ENCODE measurements around the gene GNAI2.
"Not testable (repeated sequence)": the region's sequence is repeated elsewhere in the genome, so short reads cannot be mapped to it uniquely, and the experiment has no call there.

GNAI2 gene

DNA sequence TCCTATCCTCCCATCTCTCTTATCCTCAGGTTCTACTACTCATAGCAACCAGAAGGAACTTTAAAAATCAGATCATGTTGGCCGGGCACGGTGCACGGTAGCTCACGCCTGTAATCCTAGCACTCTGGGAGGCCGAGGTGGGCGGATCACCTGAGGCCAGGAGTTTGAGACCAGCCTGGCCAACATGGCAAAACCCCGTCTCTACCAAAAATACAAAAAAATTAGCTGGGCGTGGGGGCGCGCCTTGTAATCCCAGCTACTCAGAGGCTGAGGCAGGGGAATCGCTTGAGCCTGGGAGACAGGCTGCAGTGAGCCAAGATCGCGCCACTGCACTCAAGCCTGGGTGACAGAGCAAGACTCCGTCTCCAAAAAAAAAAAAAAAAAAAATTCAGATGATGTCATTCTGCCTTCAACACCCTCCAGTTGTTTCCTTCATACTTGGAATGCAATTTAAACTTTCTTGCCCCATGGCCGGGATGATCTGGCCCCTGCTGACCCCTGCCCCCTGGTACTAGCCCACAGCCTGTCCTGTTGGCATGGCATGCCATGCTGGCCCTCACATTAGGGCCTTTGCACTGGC is 7.7 kb upstream of the GNAI2 start:
- not testable (repeated sequence) for DNase-seq

- DNase-seq, result no peak
These were observed 6.5 kb upstream of the GNAI2 start for GRCh38 chr3:50229490-50229889.

GRCh38 chr3:50230104-50230793 is 5.8 kb upstream of the GNAI2 start:
- no peak for DNase-seq

GRCh38 chr3:50230794-50231125 is 5.2 kb upstream of the GNAI2 start:
- no peak for DNase-seq

GRCh38 chr3:50231581-50231980 is 4.4 kb upstream of the GNAI2 start:
- no peak for DNase-seq

- DNase-seq, result no peak
These were observed 3.7 kb upstream of the GNAI2 start for GRCh38 chr3:50232303-50232702.

DNA sequence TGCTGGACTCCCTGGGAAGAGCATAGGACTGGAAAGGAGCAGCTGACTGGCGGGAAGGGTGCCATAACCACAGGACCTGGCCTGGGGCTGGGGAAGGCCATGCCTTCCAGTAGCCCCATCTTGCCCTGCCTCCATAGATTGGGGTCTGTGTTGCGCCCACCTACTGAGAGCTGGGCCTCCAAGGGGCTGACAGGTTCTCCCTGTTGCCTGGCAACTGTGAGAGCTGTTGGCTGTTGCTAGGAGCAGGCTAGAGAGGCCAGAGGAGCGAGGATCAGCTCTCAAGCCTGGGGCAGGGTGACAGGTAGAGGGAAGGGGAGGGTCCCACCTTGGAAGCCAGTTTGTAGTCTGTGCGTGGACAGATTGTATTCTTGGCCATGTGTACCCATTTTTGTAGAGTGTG is 2.8 kb upstream of the GNAI2 start:
- DNase-seq, result no peak

GRCh38 chr3:50236484-50237132 is 604 bp downstream of the GNAI2 start:
- DNase-seq, result no peak

DNA sequence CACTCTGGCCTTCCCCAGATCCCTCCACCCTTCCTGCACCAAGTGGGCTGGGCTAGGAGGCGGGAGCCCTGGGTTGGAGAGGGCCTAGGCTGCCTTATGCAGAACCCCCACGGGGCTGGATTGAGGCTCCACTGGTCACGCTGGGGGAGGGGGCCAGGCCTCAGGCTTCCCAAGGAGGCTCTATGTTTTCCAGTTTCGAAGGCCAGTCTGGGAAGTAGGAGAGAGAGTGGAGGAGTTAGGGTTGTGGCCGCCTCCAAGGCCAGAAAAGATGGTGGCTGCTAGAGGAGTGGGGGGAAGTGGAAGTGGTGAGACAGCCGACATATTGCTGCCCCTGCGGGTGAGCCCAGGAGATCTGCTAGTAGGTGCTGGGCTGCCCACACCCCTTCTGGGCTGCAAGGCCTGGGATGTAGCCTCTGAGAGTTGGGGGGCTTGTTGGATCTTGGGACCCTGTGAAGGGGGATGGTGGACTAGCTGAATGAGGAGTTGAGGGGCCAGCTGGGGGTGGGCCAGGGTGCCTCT is 1.2 kb downstream of the GNAI2 start:
- peak; percentile 65 for DNase-seq

DNA sequence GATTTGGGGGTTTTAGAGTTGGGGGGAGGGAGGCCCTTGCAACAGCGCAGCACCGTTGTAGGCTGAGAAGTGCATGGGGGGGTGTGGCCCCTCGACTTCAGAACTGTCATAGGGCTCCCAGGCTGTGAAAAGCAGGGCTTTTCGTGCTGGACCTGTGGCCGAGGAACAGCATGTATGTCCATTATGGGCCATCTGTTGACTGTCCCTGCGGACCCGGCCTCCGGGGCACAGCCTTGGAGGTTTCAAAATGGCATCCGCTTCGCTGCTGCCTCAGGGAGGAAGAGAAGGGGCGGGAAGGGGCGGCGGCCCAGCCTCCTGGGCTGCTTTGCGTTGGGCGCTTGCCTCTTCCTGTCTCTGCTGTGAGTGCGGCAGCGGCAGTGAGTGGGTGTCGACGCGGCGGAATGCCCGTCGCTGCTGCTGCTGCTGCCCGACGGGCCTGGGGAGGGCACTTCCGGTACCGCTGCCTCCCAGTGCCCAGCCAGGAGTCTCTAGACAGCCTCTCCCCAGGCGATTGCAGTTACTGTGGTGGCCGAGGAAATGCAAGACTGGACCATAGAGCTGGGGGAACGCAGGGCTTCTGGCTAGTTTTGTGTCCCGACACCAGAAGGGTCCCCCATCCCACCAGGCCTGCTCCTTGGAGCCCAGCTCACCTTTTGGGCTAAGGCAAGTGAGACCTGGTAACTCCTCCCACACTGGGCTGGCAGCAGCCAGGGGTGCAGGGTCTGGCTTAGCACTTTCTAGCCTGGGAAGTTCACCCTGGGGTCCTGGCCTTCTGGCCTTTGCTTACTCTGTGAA is 1.9 kb downstream of the GNAI2 start:
- DNase-seq, result peak; percentile 84

- DNase-seq, result no peak
These were observed 2.6 kb downstream of the GNAI2 start for GRCh38 chr3:50238549-50239026.

GRCh38 chr3:50239649-50240048 is 3.6 kb downstream of the GNAI2 start:
- DNase-seq, result no peak

- no peak for DNase-seq
These were observed 5.2 kb downstream of the GNAI2 start for GRCh38 chr3:50241163-50241562.

- DNase-seq, result no peak
These were observed 5.8 kb downstream of the GNAI2 start for GRCh38 chr3:50241713-50242380.

DNA sequence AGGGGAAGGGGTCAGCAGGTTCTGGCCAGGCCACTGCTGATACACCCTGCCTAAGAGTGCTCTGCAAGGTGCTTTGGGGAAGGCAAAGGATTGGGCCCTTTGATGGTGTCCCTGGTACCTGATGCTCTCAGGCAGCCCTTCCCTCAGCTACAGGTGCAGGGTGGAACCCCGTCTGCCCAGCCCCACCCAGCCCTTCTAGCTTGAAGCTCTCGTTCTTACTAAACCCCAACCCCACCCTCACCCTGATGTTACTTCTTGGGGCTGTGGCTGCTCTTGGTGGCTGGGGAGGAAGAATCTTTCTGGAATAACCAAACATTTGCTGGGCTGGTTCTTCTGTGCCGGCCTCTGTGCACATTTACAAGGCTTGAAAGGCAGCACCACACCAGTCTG is 6.4 kb downstream of the GNAI2 start:
- no peak for DNase-seq

DNA sequence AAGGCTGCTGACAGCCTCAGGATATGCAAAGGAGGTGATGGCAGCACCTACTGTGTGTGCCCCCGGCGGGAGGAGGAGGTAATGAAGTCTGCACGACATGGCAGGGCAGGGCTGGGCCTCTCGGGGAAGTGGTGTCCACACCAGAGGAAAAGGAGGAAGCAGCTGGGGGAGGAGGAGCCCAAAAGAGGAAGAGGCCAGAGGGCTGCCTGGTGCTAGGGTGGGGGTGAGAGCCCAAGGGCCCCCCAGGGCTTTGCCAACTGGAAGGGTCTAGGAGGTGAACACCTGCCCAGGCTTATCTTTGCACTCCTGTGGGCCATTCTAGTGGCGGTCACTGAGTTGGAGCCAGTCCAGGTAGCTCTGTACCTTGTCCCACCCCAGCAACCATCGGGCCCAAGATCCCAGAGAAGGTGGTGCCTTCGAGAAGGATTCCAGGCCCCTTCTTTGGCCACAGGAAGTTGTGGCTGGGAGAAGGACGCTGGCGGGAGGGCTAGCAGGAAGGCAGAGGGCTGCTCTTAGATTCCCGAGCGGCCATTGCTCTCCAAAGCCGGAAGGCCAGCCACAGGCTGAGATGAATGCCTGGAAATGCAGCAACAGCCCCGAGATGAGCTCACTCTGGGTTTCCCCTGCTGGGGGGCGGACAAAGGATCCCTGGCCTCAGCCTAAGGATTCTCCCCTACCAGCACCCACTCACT is 7.0 kb downstream of the GNAI2 start:
- DNase-seq, result no peak

GRCh38 chr3:50243543-50243895 is 7.5 kb downstream of the GNAI2 start:
- DNase-seq, result no peak

- not testable (repeated sequence) for DNase-seq
These were observed 8.8 kb downstream of the GNAI2 start for GRCh38 chr3:50244813-50245212.

DNA sequence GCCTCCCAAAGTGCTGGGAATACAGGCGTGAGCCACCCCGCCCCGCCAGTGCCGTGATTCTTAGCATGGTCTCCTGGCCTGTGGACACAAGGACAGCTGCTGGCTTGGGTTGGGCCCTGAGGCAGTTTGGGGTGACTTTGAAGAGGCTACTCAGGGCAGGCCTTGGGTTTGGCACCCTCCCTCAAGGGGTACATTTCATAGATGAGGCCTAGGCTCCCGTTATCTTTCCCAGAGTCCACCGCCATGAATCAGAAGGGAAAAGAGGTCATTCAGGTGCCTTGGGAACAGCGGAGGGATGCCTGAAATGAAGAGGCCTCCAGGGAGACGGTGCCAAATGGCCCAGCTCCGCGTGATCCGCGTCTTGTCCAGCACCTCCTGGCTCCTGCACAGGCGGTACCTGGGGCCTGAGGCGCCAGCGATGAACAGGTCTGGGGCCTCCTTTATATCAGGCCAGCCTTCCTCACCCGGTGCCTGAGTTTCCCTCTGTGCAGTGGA is 9.3 kb downstream of the GNAI2 start:
- no peak for DNase-seq

GRCh38 chr3:50245831-50246516 is 10.0 kb downstream of the GNAI2 start:
- DNase-seq, result peak; percentile 96

- DNase-seq, result no peak
These were observed 10.5 kb downstream of the GNAI2 start for GRCh38 chr3:50246517-50246954.
